Right atrium auricular region (tissue), 2 donors: Measurements from ENCODE around the gene NEMP2. TPM values are rescaled to one million over a fixed set of nuclear protein-coding genes. Genes with fewer than 3 reads are reported as not detected.

Source experiments
- DNase-seq: peaks from one replicate; pipeline ENCODE4 v3.0.0-alpha.2; 2019; ENCODE audit warnings: low spot score
- H3K27ac ChIP-seq, 2 donors: fragments of 200-600 bp; sonication (generic); 1 replicate in 1 of 2; 2 replicates in 1 of 2; pipeline ENCODE4 v1.5.1; 2016 to 2019
- H3K27me3 ChIP-seq, 2 donors: fragments of 200-600 bp; sonication (generic); one replicate each; pipeline versions ENCODE4 v1.5.1 to v1.6.0; 2017 to 2019
- H3K36me3 ChIP-seq: fragments of 200-600 bp; sonication (generic); one replicate; pipeline ENCODE4 v1.5.1; 2016
- H3K4me1 ChIP-seq, 2 donors: fragments of 200-600 bp; sonication (generic); one replicate each; pipeline versions ENCODE4 v1.5.1 to v1.6.0; 2017 to 2019
- H3K4me3 ChIP-seq, 2 donors: fragments of 200-600 bp; sonication (generic); 1 replicate in 1 of 2; 2 replicates in 1 of 2; pipeline ENCODE4 v1.5.1; 2017 to 2019; ENCODE audit warnings: mild to moderate bottlenecking in 1 of 2, moderate library complexity in 1 of 2
- H3K9me3 ChIP-seq, 2 donors: fragments of 200-600 bp; sonication (generic); one replicate each; pipeline ENCODE4 v1.5.1; 2019
- CTCF ChIP-seq, 2 donors: fragments of 200-600 bp; sonication (generic); IDR thresholded peaks; one replicate each; pipeline ENCODE4 v1.5.1; 2019; ENCODE audit warnings: antibody characterized with exemption in 2 of 2
- total RNA-seq, 2 donors: library from RNA; depleted of rRNA; stranded (reverse); fragments of >200 nt; gene quantifications; one replicate each; pipeline ENCODE4 v1.1.0, GENCODE V29; 2016

The NEMP2 gene
- total RNA-seq = 1 to 10 TPM; 2.7 to 3.3 TPM

GRCh38 chr2:190534310-190535120 lies at the start of gene NEMP2:
TSS of gene NEMP2 (minus strand) at chr2:190534722. CDS start at chr2:190534655, 67 bp downstream.
- peaks cover 0 to 47% of the 10 kb centered on the region in 2 donors for H3K4me1 ChIP-seq
- DNase-seq = peak; percentile 77
- H3K27me3 ChIP-seq = no peaks in the 10 kb centered on the region
- peaks cover 0 to 8% of the 10 kb centered on the region in 2 donors for H3K9me3 ChIP-seq
- H3K36me3 ChIP-seq = no peaks in the 10 kb centered on the region
- H3K27ac ChIP-seq = peak within 1 kb of the TSS; percentile 97 to 98
- peak within 1 kb of the TSS; percentile 55 to 81 for H3K4me3 ChIP-seq
- TF ChIP-seq CTCF (IDR thresholded peaks at IDR 0.05) = peak in 1 of 2 donors; percentile 10

- Histone ChIP-seq H3K27ac (peak overlapping the region in 1 of 2 donors; percentile 65), H3K9me3 (no peaks in the 10 kb centered on the region), H3K36me3 (no peaks in the 10 kb centered on the region), H3K27me3 (no peaks in the 10 kb centered on the region), H3K4me1 (peaks cover 0 to 38% of the 10 kb centered on the region in 2 donors), H3K4me3 (no peak overlapping the region)
- DNase-seq = no peak
- TF ChIP-seq CTCF (IDR thresholded peaks at IDR 0.05) = no peak
Measured at GRCh38 chr2:190583507-190584337, 49.2 kb upstream of the NEMP2 start.

GRCh38 chr2:190582736-190583506 lies 48.4 kb upstream of the NEMP2 start:
- Histone ChIP-seq H3K36me3 (no peaks in the 10 kb centered on the region), H3K27ac (peak overlapping the region; percentile 35 to 65), H3K27me3 (no peaks in the 10 kb centered on the region), H3K4me3 (no peak overlapping the region), H3K4me1 (peaks cover 0 to 46% of the 10 kb centered on the region in 2 donors), H3K9me3 (no peaks in the 10 kb centered on the region)
- TF ChIP-seq CTCF (IDR thresholded peaks at IDR 0.05) = no peak
- no peak for DNase-seq

- H3K4me3 ChIP-seq = no peak overlapping the region
- no peaks in the 10 kb centered on the region for H3K36me3 ChIP-seq
- no peak for TF ChIP-seq CTCF (IDR thresholded peaks at IDR 0.05)
- no peaks in the 10 kb centered on the region for H3K27me3 ChIP-seq
- peak overlapping the region in 1 of 2 donors; percentile 65 for H3K27ac ChIP-seq
- no peak for DNase-seq
- no peaks in the 10 kb centered on the region for H3K9me3 ChIP-seq
- peaks cover 0 to 55% of the 10 kb centered on the region in 2 donors for H3K4me1 ChIP-seq
Measured at GRCh38 chr2:190582019-190582418, 47.5 kb upstream of the NEMP2 start.
